H1 (cell line): ENCODE results near the gene ZFYVE19. TPM values are rescaled to one million over a fixed set of nuclear protein-coding genes. Genes with fewer than 3 reads are reported as not detected.
A peak's percentile ranks its signal among the peaks of the same experiment; 100 is the strongest.

Experiments
- CTCF ChIA-PET: fragments of 300-600 bp; sonication (Branson Sonifier 250); formaldehyde crosslinking; loops from one replicate; lab custom pipeline; 2021; ENCODE audit not compliant: partially characterized antibody; lab: Charles Lee
- POLR2A ChIA-PET: fragments of 300-600 bp; sonication (Branson Sonifier 250); formaldehyde crosslinking; loops from one replicate; lab custom pipeline; 2021; ENCODE audit warnings: inconsistent platforms; ENCODE audit not compliant: partially characterized antibody; lab: Charles Lee
- DNase-seq, 2 experiments: peaks; one replicate each; pipeline versions ENCODE4 v3.0.0 to v3.0.0-alpha.2; 2010 to 2022; ENCODE audit warnings: low spot score in 2 of 2, low read depth in 1 of 2, mixed read lengths in 1 of 2
- FAIRE-seq: peaks from 2 replicates; lab custom pipeline; 2011; peaks lifted over from hg19 to GRCh38; lab: Jason Lieb, UNC
- H2AFZ ChIP-seq: 2 replicates; pipeline ENCODE4 v1.8.1; 2012; ENCODE audit warnings: low read length, inconsistent platforms
- H2AK5ac ChIP-seq: 2 replicates; pipeline ENCODE4 v1.6.1; 2013; ENCODE audit warnings: low read depth, low read length
- H2BK120ac ChIP-seq: replicated peaks from 2 replicates; pipeline ENCODE3; 2013; ENCODE audit warnings: low read depth, low read length, inconsistent platforms
- H2BK12ac ChIP-seq: 2 replicates; pipeline ENCODE4 v1.6.1; 2013; ENCODE audit warnings: low read depth, low read length
- H2BK15ac ChIP-seq: 2 replicates; pipeline ENCODE4 v1.6.1; 2013; ENCODE audit warnings: low read length
- H2BK20ac ChIP-seq: 2 replicates; pipeline ENCODE4 v1.6.1; 2013; ENCODE audit warnings: low read length
- H2BK5ac ChIP-seq: 2 replicates; pipeline ENCODE4 v1.6.1; 2013; ENCODE audit warnings: low read depth, low read length
- H3K14ac ChIP-seq: 2 replicates; pipeline ENCODE4 v1.6.1; 2013; ENCODE audit warnings: inconsistent platforms; ENCODE audit not compliant: insufficient read length
- H3K18ac ChIP-seq: 2 replicates; pipeline ENCODE4 v1.6.1; 2013; ENCODE audit warnings: low read length; ENCODE audit errors: extremely low read depth
- H3K23ac ChIP-seq: 2 replicates; pipeline ENCODE4 v1.6.1; 2013; ENCODE audit warnings: inconsistent platforms; ENCODE audit not compliant: insufficient read length
- H3K23me2 ChIP-seq: 2 replicates; pipeline ENCODE4 v1.6.1; 2013; ENCODE audit warnings: low read depth, low read length
- H3K27ac ChIP-seq: 2 replicates; pipeline ENCODE4 v1.6.1; 2011; ENCODE audit warnings: low read depth, low read length, inconsistent platforms
- H3K27me3 ChIP-seq, 4 experiments: replicated peaks in 1 of 4; 1 replicate in 1 of 4; 2 replicates in 3 of 4; pipeline versions ENCODE4 v1.6.1 to v1.8.1; 2011 to 2013; ENCODE audit warnings: low read length in 3 of 4, mild to moderate bottlenecking in 3 of 4, inconsistent platforms in 2 of 4, mixed read lengths in 2 of 4, moderate library complexity in 1 of 4; ENCODE audit not compliant: control insufficient read depth in 3 of 4, insufficient read depth in 3 of 4; ENCODE audit errors: extremely low read depth in 1 of 4
- H3K36me3 ChIP-seq, 4 experiments: 2 replicates each; pipeline versions ENCODE4 v1.6.1 to v1.8.1; 2011 to 2013; ENCODE audit warnings: mild to moderate bottlenecking in 4 of 4, low read length in 3 of 4, moderate library complexity in 2 of 4, control low read depth in 1 of 4, inconsistent platforms in 1 of 4; ENCODE audit not compliant: insufficient read depth in 4 of 4, control insufficient read depth in 2 of 4
- H3K4ac ChIP-seq: replicated peaks from 2 replicates; pipeline ENCODE3; 2013; ENCODE audit warnings: low read length, low read depth, mixed read lengths, inconsistent platforms; ENCODE audit not compliant: insufficient read length
- H3K4me1 ChIP-seq, 4 experiments: replicated peaks in 1 of 4; 1 replicate in 1 of 4; 2 replicates in 3 of 4; pipeline versions ENCODE4 v1.6.1 to v1.8.1; 2011 to 2013; ENCODE audit warnings: low read length in 3 of 4, inconsistent platforms in 2 of 4, mixed read lengths in 1 of 4; ENCODE audit not compliant: insufficient read depth in 4 of 4, control insufficient read depth in 3 of 4
- H3K4me2 ChIP-seq, 2 experiments: 2 replicates each; pipeline versions ENCODE4 v1.6.1 to v1.8.1; 2011 to 2013; ENCODE audit warnings: low read depth in 2 of 2, low read length in 2 of 2, control low read depth in 1 of 2, inconsistent platforms in 1 of 2, mild to moderate bottlenecking in 1 of 2; ENCODE audit not compliant: insufficient read depth in 1 of 2
- H3K4me3 ChIP-seq, 4 experiments: fragments of 200-600, 300-600 bp in 1 of 4; sonication (generic), shearing (Covaris generic), sonication (Bioruptor Twin) in 1 of 4; 2 replicates each; pipeline versions ENCODE4 v1.5.1 to v1.8.1; 2011 to 2016; ENCODE audit warnings: low read length in 4 of 4, low read depth in 3 of 4, control low read depth in 2 of 4, inconsistent platforms in 2 of 4, mild to moderate bottlenecking in 2 of 4, mixed read lengths in 1 of 4, moderate library complexity in 1 of 4; ENCODE audit not compliant: insufficient read depth in 2 of 4; ENCODE audit errors: extremely low read depth in 1 of 4
- H3K56ac ChIP-seq: replicated peaks from 2 replicates; pipeline ENCODE3; 2013; ENCODE audit warnings: low read depth, mild to moderate bottlenecking, mixed read lengths, low read length, inconsistent platforms; ENCODE audit not compliant: insufficient read length
- H3K79me1 ChIP-seq: 2 replicates; pipeline ENCODE4 v1.6.1; 2013; ENCODE audit warnings: low read depth, low read length, control low read depth
- H3K79me2 ChIP-seq, 2 experiments: 2 replicates each; pipeline versions ENCODE4 v1.6.1 to v1.8.1; 2012 to 2013; ENCODE audit warnings: low read length in 2 of 2, mild to moderate bottlenecking in 2 of 2, inconsistent platforms in 1 of 2; ENCODE audit not compliant: insufficient read depth in 2 of 2, control insufficient read depth in 1 of 2
- H3K9ac ChIP-seq, 4 experiments: replicated peaks in 1 of 4; 1 replicate in 1 of 4; 2 replicates in 3 of 4; pipeline versions ENCODE4 v1.6.1 to v1.8.1; 2011 to 2013; ENCODE audit warnings: low read depth in 3 of 4, low read length in 3 of 4, control low read depth in 2 of 4, mild to moderate bottlenecking in 2 of 4, moderate library complexity in 2 of 4, inconsistent platforms in 1 of 4; ENCODE audit errors: extremely low read depth in 1 of 4
- H3K9me3 ChIP-seq, 2 experiments: 2 replicates each; pipeline versions ENCODE4 v1.6.1 to v1.8.1; 2012 to 2013; ENCODE audit warnings: mild to moderate bottlenecking in 2 of 2, moderate library complexity in 2 of 2, control low read depth in 1 of 2, inconsistent platforms in 1 of 2, low read depth in 1 of 2, low read length in 1 of 2, mixed read lengths in 1 of 2; ENCODE audit not compliant: insufficient read depth in 2 of 2
- H4K20me1 ChIP-seq, 2 experiments: replicated peaks in 1 of 2; 2 replicates each; pipeline versions ENCODE3 to v1.8.1; 2011 to 2013; ENCODE audit warnings: inconsistent platforms in 2 of 2, low read length in 2 of 2, mild to moderate bottlenecking in 1 of 2; ENCODE audit not compliant: insufficient read depth in 2 of 2, control insufficient read depth in 1 of 2
- H4K5ac ChIP-seq: 2 replicates; pipeline ENCODE4 v1.6.1; 2013; ENCODE audit warnings: low read length, low read depth, mixed read lengths, inconsistent platforms; ENCODE audit not compliant: insufficient read length
- H4K8ac ChIP-seq: 2 replicates; pipeline ENCODE4 v1.8.0; 2013; ENCODE audit warnings: mild to moderate bottlenecking, moderate library complexity, low read length, inconsistent platforms; ENCODE audit not compliant: insufficient read depth; ENCODE audit errors: extremely low read depth
- H4K91ac ChIP-seq: replicated peaks from 2 replicates; pipeline ENCODE3; 2013; ENCODE audit warnings: low read length, mixed read lengths, inconsistent platforms; ENCODE audit not compliant: insufficient read length
- CEBPB ChIP-seq: IDR thresholded peaks from 2 replicates; pipeline ENCODE4 v1.6.1; 2012; ENCODE audit warnings: low read depth, low read length
- CTBP2 ChIP-seq: IDR thresholded peaks from 2 replicates; pipeline ENCODE4 v1.7.0; 2011; ENCODE audit warnings: borderline replicate concordance, mild to moderate bottlenecking, moderate library complexity, mixed read lengths, low read length; ENCODE audit not compliant: insufficient read depth, insufficient read length
- CTCF ChIP-seq, 3 experiments: IDR thresholded peaks; 1 replicate in 2 of 3; 2 replicates in 1 of 3; pipeline versions ENCODE4 v1.5.1 to v1.6.1; 2011; ENCODE audit warnings: low read length in 3 of 3, mild to moderate bottlenecking in 3 of 3, inconsistent platforms in 2 of 3, low read depth in 1 of 3, moderate library complexity in 1 of 3; ENCODE audit not compliant: insufficient read depth in 1 of 3; ENCODE audit errors: control extremely low read depth in 1 of 3
- RAD21 ChIP-seq, 2 experiments: IDR thresholded peaks in 1 of 2; conservative IDR thresholded peaks in 1 of 2; 2 replicates each; pipeline ENCODE4 v1.6.1; 2011; ENCODE audit warnings: low read depth in 2 of 2, low read length in 2 of 2, improper control_type of control experiment in 1 of 2, inconsistent platforms in 1 of 2, mild to moderate bottlenecking in 1 of 2, moderate library complexity in 1 of 2
- WGBS, 2 experiments: shearing (Covaris generic) in 1 of 2; methylation state at CpG; one replicate each; pipeline versions ENCODE4 v1.1.6 to v1.1.7; 2013 to 2015; ENCODE audit warnings: low lambda C conversion rate in 2 of 2, mixed read lengths in 2 of 2, inconsistent platforms in 1 of 2, low coverage in 1 of 2, missing lambda C conversion rate in 1 of 2; ENCODE audit not compliant: insufficient replicate concordance in 2 of 2, insufficient coverage in 1 of 2, insufficient read length in 1 of 2; ENCODE audit errors: extremely low coverage in 1 of 2, missing lambda C conversion rate in 1 of 2; 5-methylcytosine and 5-hydroxymethylcytosine counted together
- polyA plus RNA-seq, 7 experiments: library from polyadenylated mRNA; depleted of rRNA in 3 of 7; stranded (reverse) in 5 of 7; unstranded in 2 of 7; fragments of >200 nt in 5 of 7; fragments of 200-250 nt in 2 of 7; gene quantifications; 1 replicate in 5 of 7; 2 replicates in 1 of 7; 4 replicates in 1 of 7; pipeline versions ENCODE4 v1.2.1 to v1.2.3, GENCODE V29; 2011 to 2013; ENCODE audit warnings: missing spikeins in 2 of 7, mixed read lengths in 2 of 7
- total RNA-seq: library from RNA; stranded (reverse); fragmentation: NEBNext Ultra II Directional; extraction: Animal tissue kit (Norgen Biotek cat#: 25700); gene quantifications from 2 replicates; pipeline ENCODE4 v1.2.1, GENCODE V29; 2021

Gene ZFYVE19
- total and polyA plus RNA-seq, 2 of the 8 experiments (the other 6 are each of a cell fraction or from before 2014, with no cell fraction given), result 11.2 to 21.8 TPM

DNA sequence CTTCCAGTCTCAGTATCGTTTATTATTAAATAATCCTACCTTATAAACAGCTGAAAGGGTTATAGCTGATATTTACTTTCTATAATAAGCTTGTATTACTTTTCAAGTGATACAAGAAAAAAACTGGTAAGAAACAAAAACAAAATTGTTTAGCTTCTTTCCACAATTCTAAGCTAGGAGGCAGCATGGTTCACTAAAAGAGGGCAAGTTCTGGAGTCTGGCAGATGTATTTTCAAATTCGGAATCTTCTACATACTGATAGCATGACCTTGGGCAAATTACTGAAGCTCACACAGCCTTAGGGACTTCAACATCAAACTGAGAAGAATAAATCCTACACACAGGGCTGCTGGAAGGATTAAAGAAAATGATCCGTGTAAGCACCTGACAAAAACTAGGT is 21.7 kb upstream of the ZFYVE19 start:
- Histone ChIP-seq H3K79me2 (peaks cover 0 to 14% of the 10 kb centered on the region in 2 experiments; a peak in 3 of 4 replicates), H2AFZ (no peak overlapping the region)
- TF ChIP-seq CTCF (IDR thresholded peaks at IDR 0.05; ENCODE audit: control extremely low read depth in 1 of 3, insufficient read depth in 1 of 3, low read depth in 1 of 3, low read length in 3 of 3) (peak in 1 of 3 experiments; percentile 4; a peak in 1 of 4 replicates), CTBP2 (no peak), RAD21 (IDR thresholded peaks at IDR 0.05 in 1 of 2, conservative IDR thresholded peaks at IDR 0.05 in 1 of 2; ENCODE audit: low read depth in 2 of 2, low read length in 2 of 2) (peak in 1 of 2 experiments; percentile 28; a peak in 1 of 4 replicates), CEBPB (no peak)
- TF ChIP-seq, all 59 proteins: peak for 2
- Histone ChIP-seq H3K4me3 (no peak overlapping the region), H3K23me2 (no peaks in the 10 kb centered on the region; the same call in 1 of the 2 replicates), H4K8ac (no peak overlapping the region), H3K36me3 (no peaks in the 10 kb centered on the region), H3K27ac (peak overlapping the region; percentile 2; the same call in 1 of the 2 replicates), H2BK15ac (no peak overlapping the region), H4K20me1 (peaks cover 2 to 7% of the 10 kb centered on the region in 2 experiments), H3K4me1 (peaks cover 19 to 38% (median 20%) of the 10 kb centered on the region in 4 experiments), H3K9me3 (no peaks in the 10 kb centered on the region), H4K91ac (no peak overlapping the region), H3K9ac (no peak overlapping the region), H3K79me1 (peaks cover 4% of the 10 kb centered on the region), H3K4ac (no peak overlapping the region), H2AK5ac (no peak overlapping the region; the same call in 1 of the 2 replicates), H3K18ac (no peak overlapping the region), H3K14ac (no peak overlapping the region), H2BK120ac (no peak overlapping the region), H3K56ac (no peak overlapping the region), H2BK12ac (peak overlapping the region; percentile 90; the same call in 1 of the 2 replicates), H3K27me3 (no peaks in the 10 kb centered on the region), H3K4me2 (no peak overlapping the region), H2BK20ac (no peak overlapping the region), H4K5ac (no peak overlapping the region), H3K23ac (no peak overlapping the region), H2BK5ac (no peak overlapping the region; the same call in 1 of the 2 replicates)
- 94% methylated on average over 3 of the region's 3 CpGs; no CpG with 5 or more reads in 1 of the 2 experiments for WGBS, 2 experiments
- ChIA-PET POLR2A (interaction anchor here (0.6 to 2.0 kb wide), 2 partner anchors 115 to 167 kb away, joined by 3 to 6 read pairs; partner anchors contain the start of gene CHAC1), CTCF (interaction anchor here (0.6 to 12.9 kb wide), 22 partner anchors 9 to 238 kb away, joined by 3 to 184 read pairs (median 5); partner anchors contain the start of genes C15orf62, GCHFR, RHOV and SPINT1)
- FAIRE-seq (no peak), DNase-seq (no peak)
